GM12891 (cell line): Measurements from ENCODE around the gene CAB39.

Source experiments
- POLR2A ChIP-seq: IDR thresholded peaks from 2 replicates; pipeline ENCODE4 v1.6.1; 2011; ENCODE audit warnings: low read depth, low read length, control low read depth
- POLR2AphosphoS5 ChIP-seq: IDR thresholded peaks from 2 replicates; pipeline ENCODE4 v1.6.1; 2011; ENCODE audit warnings: low read depth, low read length, control low read depth

DNA sequence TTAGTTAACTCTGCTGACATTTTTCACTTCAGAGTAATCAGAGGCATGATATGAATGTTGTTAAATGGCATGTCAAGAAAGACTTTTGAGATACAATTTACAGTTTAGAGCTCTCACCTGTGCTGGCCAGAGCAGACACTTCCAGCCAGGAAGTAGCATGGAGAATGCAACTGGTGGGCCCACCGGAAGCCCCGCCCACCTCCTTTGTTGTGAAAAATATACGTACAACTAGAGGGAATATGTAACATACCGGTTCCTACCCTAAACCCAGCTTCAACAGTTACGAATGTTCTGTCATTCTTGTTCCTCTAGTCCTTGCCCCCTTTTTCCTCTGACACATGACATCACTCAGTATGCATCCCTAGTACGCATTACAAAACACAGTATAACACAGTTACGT is 81.9 kb downstream of the CAB39 start:
- TF ChIP-seq POLR2AphosphoS5 = no peak
- no peak for TF ChIP-seq POLR2A
